ENCODE measurements around the gene NOS3.
A peak's percentile ranks its signal among the peaks of the same experiment; 100 is the strongest.

The NOS3 gene

DNA sequence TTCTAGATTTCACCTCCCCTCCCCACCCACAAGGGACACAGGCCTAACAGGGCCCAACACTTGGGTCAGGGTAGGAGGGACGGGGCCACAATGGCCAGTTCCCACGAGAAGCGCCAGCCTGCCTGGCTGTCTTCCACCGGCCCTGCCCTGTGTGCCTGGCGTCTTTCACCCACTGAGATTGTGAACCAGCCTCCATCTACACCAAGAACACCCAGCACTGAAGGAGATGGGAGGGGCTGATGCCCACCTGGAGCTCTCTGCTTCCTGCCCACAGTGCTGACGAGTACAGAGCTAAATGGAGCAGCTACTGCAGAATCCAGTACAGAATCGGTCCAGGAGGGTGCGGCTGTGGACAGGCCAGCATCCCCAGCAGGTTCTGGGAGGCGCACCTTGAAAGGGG, 55.1 kb downstream of the NOS3 start:
- in situ Hi-C loops (cut with HindIII; ENCODE audit: low sequenced_read_pairs) = no loop called here
- H3K4me3 ChIP-seq (ENCODE audit: low read depth, low read length) = no peak overlapping the region
- TF ChIP-seq, protein P1, sequence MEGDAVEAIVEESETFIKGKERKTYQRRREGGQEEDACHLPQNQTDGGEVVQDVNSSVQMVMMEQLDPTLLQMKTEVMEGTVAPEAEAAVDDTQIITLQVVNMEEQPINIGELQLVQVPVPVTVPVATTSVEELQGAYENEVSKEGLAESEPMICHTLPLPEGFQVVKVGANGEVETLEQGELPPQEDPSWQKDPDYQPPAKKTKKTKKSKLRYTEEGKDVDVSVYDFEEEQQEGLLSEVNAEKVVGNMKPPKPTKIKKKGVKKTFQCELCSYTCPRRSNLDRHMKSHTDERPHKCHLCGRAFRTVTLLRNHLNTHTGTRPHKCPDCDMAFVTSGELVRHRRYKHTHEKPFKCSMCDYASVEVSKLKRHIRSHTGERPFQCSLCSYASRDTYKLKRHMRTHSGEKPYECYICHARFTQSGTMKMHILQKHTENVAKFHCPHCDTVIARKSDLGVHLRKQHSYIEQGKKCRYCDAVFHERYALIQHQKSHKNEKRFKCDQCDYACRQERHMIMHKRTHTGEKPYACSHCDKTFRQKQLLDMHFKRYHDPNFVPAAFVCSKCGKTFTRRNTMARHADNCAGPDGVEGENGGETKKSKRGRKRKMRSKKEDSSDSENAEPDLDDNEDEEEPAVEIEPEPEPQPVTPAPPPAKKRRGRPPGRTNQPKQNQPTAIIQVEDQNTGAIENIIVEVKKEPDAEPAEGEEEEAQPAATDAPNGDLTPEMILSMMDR (IDR thresholded peaks at IDR 0.05; ENCODE audit: low read depth, low read length, missing control alignments) = no peak
- no peak for DNase-seq (ENCODE audit: low read depth)

DNA sequence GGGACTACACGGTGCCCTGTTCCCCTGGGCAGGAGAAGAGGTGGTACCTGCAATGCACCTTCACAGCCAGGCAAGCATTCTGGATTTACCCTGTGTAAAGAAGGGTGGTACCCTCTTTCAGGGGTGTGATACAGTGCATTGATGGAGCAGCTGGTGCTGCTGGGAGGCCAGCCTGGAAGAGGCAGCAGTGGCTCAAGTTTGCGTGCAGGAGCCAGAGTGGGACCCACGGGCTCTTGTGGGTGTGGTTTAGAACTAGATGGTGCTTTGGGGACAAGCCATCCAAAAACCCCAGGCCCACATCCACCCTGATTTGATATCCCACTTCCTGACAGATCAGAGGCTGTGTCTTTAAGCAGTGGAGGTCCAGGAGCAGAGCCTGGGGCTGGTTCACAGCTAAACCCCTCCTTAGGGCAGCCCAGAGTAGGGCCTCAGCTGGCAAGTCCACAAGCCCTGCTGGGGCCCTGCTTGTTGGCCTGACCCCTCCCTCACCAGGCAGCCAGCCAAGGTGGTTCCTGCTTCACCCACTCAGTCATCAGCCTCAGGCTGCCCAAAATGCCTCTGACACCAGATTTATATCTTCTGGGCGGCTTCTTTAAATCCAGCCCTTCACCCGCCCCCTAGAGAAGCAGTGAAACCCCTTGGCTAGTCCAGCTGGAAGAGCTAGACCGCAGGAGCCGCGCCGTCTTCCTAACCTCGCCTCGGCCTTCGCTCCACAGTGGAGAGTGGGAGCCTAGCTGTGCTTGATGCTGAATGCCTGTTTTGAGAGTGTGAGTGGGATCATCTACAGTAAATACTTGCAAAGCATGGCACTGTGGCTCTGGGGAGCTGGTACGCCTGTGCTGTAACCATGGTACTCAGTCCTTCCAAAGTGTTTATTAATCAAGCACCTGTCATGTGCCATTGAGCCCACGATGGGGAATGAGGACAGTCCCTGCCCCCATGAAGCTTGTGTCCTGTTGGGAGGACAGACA, 56.1 kb downstream of the NOS3 start:
- in situ Hi-C loops (cut with HindIII; ENCODE audit: low sequenced_read_pairs) = no loop called here
- TF ChIP-seq, protein P1 (IDR thresholded peaks at IDR 0.05; ENCODE audit: low read depth, low read length, missing control alignments) = no peak
- DNase-seq (ENCODE audit: low read depth) = no peak
- H3K4me3 ChIP-seq (ENCODE audit: low read depth, low read length) = no peak overlapping the region

DNA sequence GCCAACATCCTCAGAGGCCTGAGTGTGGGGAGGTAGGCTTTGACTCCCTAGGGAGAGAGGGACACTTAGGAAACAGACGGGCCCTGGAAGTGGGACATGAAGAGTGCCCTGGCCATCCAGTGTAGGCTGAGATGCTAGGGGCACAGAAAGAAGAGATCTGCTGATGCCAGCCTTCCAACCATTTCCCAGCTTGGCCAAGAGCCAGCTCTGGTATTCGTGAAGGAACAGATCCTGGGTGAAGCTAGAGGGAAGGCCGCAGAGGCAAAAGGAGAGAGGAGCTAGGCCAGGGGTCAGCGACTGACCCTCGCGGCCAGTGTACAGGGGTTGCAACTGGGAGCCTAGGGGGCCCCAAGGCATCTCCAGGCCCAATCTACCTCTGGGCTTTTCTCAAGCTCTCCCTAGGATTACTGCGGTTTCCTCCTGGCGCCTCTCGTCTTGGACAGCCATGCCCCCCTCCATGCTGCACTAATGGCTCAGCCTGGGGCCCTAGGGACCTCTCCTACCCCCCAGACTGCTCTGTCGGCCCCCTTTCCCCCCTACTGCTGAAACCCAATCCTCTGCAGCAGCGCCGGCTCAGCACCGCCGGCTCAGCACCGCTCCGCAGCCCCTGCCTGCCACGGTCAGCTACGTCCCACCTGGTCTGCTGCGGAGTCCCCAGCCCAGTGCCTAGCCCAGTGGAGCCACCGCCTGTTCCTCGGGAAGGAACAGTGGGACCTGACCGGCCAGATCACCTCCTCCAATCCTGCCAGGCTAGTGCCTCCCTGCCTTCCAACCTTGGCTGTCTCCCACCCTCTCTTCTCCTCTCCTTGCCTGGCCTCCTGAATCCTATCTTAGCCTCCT, 57.4 kb downstream of the NOS3 start, which contains the start of gene ASIC3:
Gene ASIC3, plus strand, starts transcription at position 556 of the 840 bp plus-strand sequence. CDS start 355 bp downstream, outside the sequence.
- H3K4me3 ChIP-seq (ENCODE audit: low read depth, low read length) = no peak within 1 kb of the TSS
- TF ChIP-seq, protein P1 (IDR thresholded peaks at IDR 0.05; ENCODE audit: low read depth, low read length, missing control alignments) = no peak
- DNase-seq (ENCODE audit: low read depth) = no peak
- in situ Hi-C loops (cut with HindIII; ENCODE audit: low sequenced_read_pairs) = no loop called here

DNA sequence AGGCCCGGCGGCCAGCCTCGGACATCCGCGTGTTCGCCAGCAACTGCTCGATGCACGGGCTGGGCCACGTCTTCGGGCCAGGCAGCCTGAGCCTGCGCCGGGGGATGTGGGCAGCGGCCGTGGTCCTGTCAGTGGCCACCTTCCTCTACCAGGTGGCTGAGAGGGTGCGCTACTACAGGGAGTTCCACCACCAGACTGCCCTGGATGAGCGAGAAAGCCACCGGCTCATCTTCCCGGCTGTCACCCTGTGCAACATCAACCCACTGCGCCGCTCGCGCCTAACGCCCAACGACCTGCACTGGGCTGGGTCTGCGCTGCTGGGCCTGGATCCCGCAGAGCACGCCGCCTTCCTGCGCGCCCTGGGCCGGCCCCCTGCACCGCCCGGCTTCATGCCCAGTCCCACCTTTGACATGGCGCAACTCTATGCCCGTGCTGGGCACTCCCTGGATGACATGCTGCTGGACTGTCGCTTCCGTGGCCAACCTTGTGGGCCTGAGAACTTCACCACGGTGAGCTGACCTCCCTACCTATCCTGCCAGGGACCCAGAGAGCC, 58.2 kb downstream of the NOS3 start:
- H3K4me3 ChIP-seq (ENCODE audit: low read depth, low read length) = no peak overlapping the region
- no peak for DNase-seq (ENCODE audit: low read depth)
- in situ Hi-C loops (cut with HindIII; ENCODE audit: low sequenced_read_pairs) = no loop called here
- TF ChIP-seq, protein P1 (IDR thresholded peaks at IDR 0.05; ENCODE audit: low read depth, low read length, missing control alignments) = no peak

DNA sequence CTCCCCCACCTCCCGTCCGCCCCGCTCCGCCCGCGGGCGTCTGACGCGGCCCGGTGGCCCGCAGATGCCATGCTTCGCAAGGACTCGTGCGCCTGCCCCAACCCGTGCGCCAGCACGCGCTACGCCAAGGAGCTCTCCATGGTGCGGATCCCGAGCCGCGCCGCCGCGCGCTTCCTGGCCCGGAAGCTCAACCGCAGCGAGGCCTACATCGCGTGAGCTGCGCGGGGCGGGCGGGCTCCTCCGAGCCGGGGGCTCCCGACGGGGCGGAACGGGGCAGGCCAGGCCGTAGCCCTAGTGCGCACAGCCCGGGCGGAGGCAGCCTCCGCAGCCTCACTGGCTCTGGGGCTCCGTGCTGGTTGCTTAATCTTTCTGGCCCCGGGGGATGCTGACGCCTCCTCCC, 60.3 kb downstream of the NOS3 start:
- in situ Hi-C loops (cut with HindIII; ENCODE audit: low sequenced_read_pairs) = no loop called here

More for the DNA sequence above, 60.3 kb downstream of the NOS3 start:
- peak; percentile 27 for DNase-seq (ENCODE audit: low read depth)
- H3K4me3 ChIP-seq (ENCODE audit: low read depth, low read length) = no peak overlapping the region
- TF ChIP-seq, protein P1 (IDR thresholded peaks at IDR 0.05; ENCODE audit: low read depth, low read length, missing control alignments) = no peak
